CD4-positive, alpha-beta T cell (primary cell): Measurements from ENCODE around the gene NGFR. TPM values are rescaled to one million over a fixed set of nuclear protein-coding genes. Genes with fewer than 3 reads are reported as not detected.
"Not testable (repeated sequence)": the region's sequence is repeated elsewhere in the genome, so short reads cannot be mapped to it uniquely, and the experiment has no call there.

Experiments used
- ATAC-seq: fragments of 200-7000 bp; cut with Tn5 transposase; one replicate; pipeline ENCODE4 v1.10.0; 2022; ENCODE audit warnings: mild to moderate bottlenecking; ENCODE audit not compliant: poor library complexity
- CTCF ChIA-PET: fragments of 350-600 bp; sonication (Branson Sonifier 250); formaldehyde crosslinking; loops from one replicate; lab custom pipeline; 2021; ENCODE audit warnings: antibody characterized with exemption, inconsistent platforms; lab: Charles Lee
- POLR2A ChIA-PET: fragments of 350-600 bp; sonication (Branson Sonifier 250); formaldehyde crosslinking; loops from one replicate; lab custom pipeline; 2021; ENCODE audit warnings: antibody characterized with exemption, inconsistent platforms; lab: Charles Lee
- DNase-seq, 14 experiments: peaks; one replicate each; pipeline ENCODE4 v3.0.0-alpha.2; 2013 to 2020; ENCODE audit warnings: mixed read lengths in 2 of 14
- H3K27ac ChIP-seq, 2 donors: one replicate each; pipeline versions ENCODE4 v1.5.1 to v1.7.0; 2013; ENCODE audit warnings: low read length in 2 of 2, low read depth in 1 of 2, mild to moderate bottlenecking in 1 of 2
- H3K27me3 ChIP-seq, 2 experiments: 1 replicate in 1 of 2; 2 replicates in 1 of 2; pipeline versions ENCODE4 v1.6.1 to v1.7.0; 2013; ENCODE audit warnings: low read length in 2 of 2, control low read depth in 1 of 2, mild to moderate bottlenecking in 1 of 2, moderate library complexity in 1 of 2; ENCODE audit not compliant: insufficient read depth in 2 of 2, control insufficient read depth in 1 of 2
- H3K36me3 ChIP-seq: one replicate; pipeline ENCODE4 v1.6.1; 2013; ENCODE audit warnings: low read length, control low read depth; ENCODE audit not compliant: insufficient read depth
- H3K4me1 ChIP-seq: one replicate; pipeline ENCODE4 v1.6.1; 2013; ENCODE audit warnings: low read length, control low read depth; ENCODE audit not compliant: insufficient read depth
- H3K4me3 ChIP-seq: one replicate; pipeline ENCODE4 v1.5.1; 2013; ENCODE audit warnings: mild to moderate bottlenecking, low read length, moderate library complexity
- H3K9me3 ChIP-seq, 2 experiments: 1 replicate in 1 of 2; 2 replicates in 1 of 2; pipeline versions ENCODE4 v1.6.1 to v1.7.0; 2013; ENCODE audit warnings: low read length in 2 of 2, mild to moderate bottlenecking in 2 of 2, control low read depth in 1 of 2, moderate library complexity in 1 of 2; ENCODE audit not compliant: control insufficient read depth in 1 of 2, insufficient read depth in 1 of 2
- H3K27ac Mint-ChIP-seq: one replicate; pipeline ENCODE4 v1.8.0; 2020; ENCODE audit warnings: mixed read lengths
- H3K27me3 Mint-ChIP-seq: one replicate; pipeline ENCODE4 v1.8.0; 2021; ENCODE audit warnings: mixed read lengths
- H3K36me3 Mint-ChIP-seq: one replicate; pipeline ENCODE4 v1.8.0; 2021; ENCODE audit warnings: low read depth, mixed read lengths
- H3K4me1 Mint-ChIP-seq: one replicate; pipeline ENCODE4 v1.8.0; 2021; ENCODE audit warnings: low read depth, mixed read lengths
- H3K4me3 Mint-ChIP-seq: one replicate; pipeline ENCODE4 v1.8.0; 2020; ENCODE audit warnings: mild to moderate bottlenecking, mixed read lengths
- H3K9me3 Mint-ChIP-seq: one replicate; pipeline ENCODE4 v1.8.0; 2020; ENCODE audit warnings: mixed read lengths
- CTCF ChIP-seq: fragments of 200-600 bp; IDR thresholded peaks from one replicate; pipeline ENCODE4 v1.8.0; 2022; ENCODE audit warnings: antibody characterized with exemption, mild to moderate bottlenecking
- intact Hi-C, 2 experiments: fragments of 100-400 bp; cut with DNase I in 1 of 2; cut with micrococcal nuclease in 1 of 2; formaldehyde crosslinking; loops; one replicate each; pipeline versions ENCODE4 v1.15.1 to v1.9.0; 2023 to 2025; cut with DNase I, micrococcal nuclease
- total RNA-seq, 174 experiments: library from RNA in 2 of 174; stranded (reverse) in 2 of 174; gene quantifications; one replicate each; pipeline ENCODE4 v1.2.3 and lab custom pipeline; 2021 to 2026

The NGFR gene
- total RNA-seq, 2 experiments from 2014 or later = 0.11 to 0.22 TPM

DNA sequence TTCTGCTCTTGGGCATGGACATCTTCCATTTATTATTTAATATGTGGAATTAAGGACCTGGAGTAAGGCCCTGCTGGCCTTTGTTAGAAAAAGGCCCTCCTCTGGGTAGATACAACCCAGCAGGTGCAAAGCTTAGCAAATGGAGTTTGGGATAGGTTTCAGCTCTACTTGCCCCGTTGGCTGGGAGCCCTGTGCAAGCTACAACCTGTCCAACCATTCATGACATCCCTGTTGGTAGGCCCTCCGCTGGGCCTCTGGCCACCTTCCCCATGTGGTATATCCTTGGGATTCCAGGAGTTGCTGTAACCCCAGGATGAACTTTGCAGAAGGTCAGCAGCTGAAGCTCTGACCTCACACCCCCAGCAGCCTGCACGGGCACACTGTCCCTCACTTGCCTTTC lies 6.4 kb downstream of the NGFR start:
- Mint-ChIP-seq H3K36me3 (no peaks in the 10 kb centered on the region), H3K4me3 (no peak overlapping the region), H3K27ac (no peak overlapping the region), H3K4me1 (peaks cover 16% of the 10 kb centered on the region), H3K27me3 (peaks cover 90% of the 10 kb centered on the region), H3K9me3 (no peaks in the 10 kb centered on the region)
- Histone ChIP-seq H3K4me1 (peaks cover 19% of the 10 kb centered on the region), H3K36me3 (no peaks in the 10 kb centered on the region), H3K27ac (no peak overlapping the region), H3K9me3 (peaks cover 0 to 12% of the 10 kb centered on the region in 2 experiments), H3K27me3 (peaks cover 56 to 76% of the 10 kb centered on the region in 2 experiments), H3K4me3 (no peak overlapping the region)
- CTCF ChIA-PET = no interaction called here
- TF ChIP-seq CTCF = no peak
- ATAC-seq (no peak), DNase-seq (no peak)
- intact Hi-C loops = no loop called here
- POLR2A ChIA-PET = no interaction called here

- peaks cover 12% of the 10 kb centered on the region for H3K4me1 ChIP-seq
- POLR2A ChIA-PET = no interaction called here
- Mint-ChIP-seq H3K4me3 (no peak overlapping the region), H3K27me3 (peaks cover 90% of the 10 kb centered on the region), H3K27ac (no peak overlapping the region), H3K9me3 (no peaks in the 10 kb centered on the region), H3K4me1 (peaks cover 10% of the 10 kb centered on the region), H3K36me3 (no peaks in the 10 kb centered on the region)
- CTCF ChIA-PET = no interaction called here
- DNase-seq (no peak), ATAC-seq (no peak)
- no peak overlapping the region for H3K4me3 ChIP-seq
- H3K36me3 ChIP-seq = no peaks in the 10 kb centered on the region
- no peak for TF ChIP-seq CTCF
- H3K9me3 ChIP-seq = peaks cover 0 to 6% of the 10 kb centered on the region in 2 experiments
- peaks cover 51 to 75% of the 10 kb centered on the region in 2 experiments for H3K27me3 ChIP-seq
- intact Hi-C loops = no loop called here
- H3K27ac ChIP-seq = no peak overlapping the region
Measured at GRCh38 chr17:49502254-49502653, 7.2 kb downstream of the NGFR start.

- H3K4me1 Mint-ChIP-seq, H3K27ac Mint-ChIP-seq, H3K4me3 Mint-ChIP-seq, H3K36me3 Mint-ChIP-seq, H3K9me3 ChIP-seq, POLR2A ChIA-PET, ATAC-seq, H3K27ac ChIP-seq, H3K9me3 Mint-ChIP-seq, H3K4me3 ChIP-seq, DNase-seq, H3K4me1 ChIP-seq, H3K36me3 ChIP-seq, CTCF ChIA-PET, intact Hi-C loops: not testable (repeated sequence)
- peaks cover 90% of the 10 kb centered on the region for H3K27me3 Mint-ChIP-seq
- H3K27me3 ChIP-seq = peaks cover 48 to 72% of the 10 kb centered on the region in 2 experiments
Measured at GRCh38 chr17:49502680-49503079, 7.6 kb downstream of the NGFR start.

DNA sequence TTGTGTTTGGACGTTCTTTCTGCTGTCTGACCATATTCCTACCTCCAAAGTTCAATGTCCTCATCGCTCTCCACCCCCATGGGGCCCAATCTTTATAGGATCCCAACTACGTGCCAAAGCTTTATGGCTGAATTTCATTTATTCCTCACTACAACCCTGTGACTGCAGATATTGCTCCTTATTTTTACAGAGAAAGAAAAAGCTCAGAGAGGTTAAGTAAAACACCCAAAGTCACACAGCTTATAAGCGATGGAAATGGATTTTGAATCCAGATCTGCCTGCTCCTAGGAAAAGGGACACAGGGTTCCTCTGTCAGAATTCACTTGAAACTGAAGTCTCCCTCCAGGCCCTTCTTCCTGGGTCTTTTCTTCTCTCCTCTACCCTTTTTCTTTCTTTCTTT lies 9.3 kb downstream of the NGFR start:
- Mint-ChIP-seq H3K27me3 (peaks cover 83% of the 10 kb centered on the region), H3K36me3 (no peaks in the 10 kb centered on the region), H3K9me3 (no peaks in the 10 kb centered on the region), H3K4me3 (no peak overlapping the region), H3K4me1 (no peaks in the 10 kb centered on the region), H3K27ac (no peak overlapping the region)
- DNase-seq = no peak
- no peaks in the 10 kb centered on the region for H3K36me3 ChIP-seq
- peaks cover 46 to 62% of the 10 kb centered on the region in 2 experiments for H3K27me3 ChIP-seq
- ChIA-PET CTCF (no interaction called here), POLR2A (no interaction called here)
- ATAC-seq = no peak
- no peaks in the 10 kb centered on the region for H3K4me1 ChIP-seq
- intact Hi-C loops = no loop called here
- no peak overlapping the region for H3K4me3 ChIP-seq
- H3K27ac ChIP-seq = no peak overlapping the region
- no peak for TF ChIP-seq CTCF
- peaks cover 0 to 8% of the 10 kb centered on the region in 2 experiments for H3K9me3 ChIP-seq
